ENCODE data around the gene IL17RC.

Gene IL17RC

GRCh38 chr3:9966841-9967240 lies 49.9 kb downstream of the IL17RC start:
- DNase-seq (ENCODE audit: extremely low read depth, low read depth): no peak
- no peak overlapping the region for H3K4me3 ChIP-seq (replicated peaks; ENCODE audit: low read depth, low read length)
- TF ChIP-seq CTCF (IDR thresholded peaks at IDR 0.05; ENCODE audit: low read depth, low read length, missing control alignments): no peak

- no peak for TF ChIP-seq CTCF (IDR thresholded peaks at IDR 0.05; ENCODE audit: low read depth, low read length, missing control alignments)
- no peak for DNase-seq (ENCODE audit: extremely low read depth, low read depth)
- H3K4me3 ChIP-seq (replicated peaks; ENCODE audit: low read depth, low read length): no peak overlapping the region
Observed at GRCh38 chr3:9969632-9970019, 52.7 kb downstream of the IL17RC start.

GRCh38 chr3:9970020-9970652 lies 53.2 kb downstream of the IL17RC start:
- no peak for DNase-seq (ENCODE audit: extremely low read depth, low read depth)
- no peak overlapping the region for H3K4me3 ChIP-seq (replicated peaks; ENCODE audit: low read depth, low read length)
- no peak for TF ChIP-seq CTCF (IDR thresholded peaks at IDR 0.05; ENCODE audit: low read depth, low read length, missing control alignments)

GRCh38 chr3:9976721-9977709 lies 60.1 kb downstream of the IL17RC start:
- no peak overlapping the region for H3K4me3 ChIP-seq (replicated peaks; ENCODE audit: low read depth, low read length)
- peak; percentile 79 for DNase-seq (ENCODE audit: extremely low read depth, low read depth)
- TF ChIP-seq CTCF (IDR thresholded peaks at IDR 0.05; ENCODE audit: low read depth, low read length, missing control alignments): no peak

- TF ChIP-seq CTCF (IDR thresholded peaks at IDR 0.05; ENCODE audit: low read depth, low read length, missing control alignments): no peak
- DNase-seq (ENCODE audit: extremely low read depth, low read depth): no peak
Observed at GRCh38 chr3:9978710-9979305, 61.9 kb downstream of the IL17RC start.

GRCh38 chr3:9980251-9980650 lies 63.4 kb downstream of the IL17RC start:
- H3K4me3 ChIP-seq (replicated peaks; ENCODE audit: low read depth, low read length): no peak overlapping the region
- TF ChIP-seq CTCF (IDR thresholded peaks at IDR 0.05; ENCODE audit: low read depth, low read length, missing control alignments): no peak
- no peak for DNase-seq (ENCODE audit: extremely low read depth, low read depth)

More at GRCh38 chr3:9978710-9979305, 61.9 kb downstream of the IL17RC start:
- H3K4me3 ChIP-seq (replicated peaks; ENCODE audit: low read depth, low read length): no peak overlapping the region

Measured in HFF-Myc (cell line).